ENCODE data around the gene RASSF5. TPM values are rescaled to one million over a fixed set of nuclear protein-coding genes. Genes with fewer than 3 reads are reported as not detected.

The RASSF5 gene
- total and polyA plus RNA-seq, 10 of the 15 experiments (the other 5 are each of a cell fraction or from before 2014, with no cell fraction given) = 14.0 to 89.6 (median 68.9) TPM

- TF ChIP-seq CEBPZ (IDR thresholded peaks at IDR 0.05; ENCODE audit: low read depth, low read length) (no peak), POLR2AphosphoS2 (IDR thresholded peaks at IDR 0.05; ENCODE audit: low read depth, low read length) (no peak), PRDM15 (CRISPR knock-in tag; IDR thresholded peaks at IDR 0.05) (no peak), RFX5 (IDR thresholded peaks at IDR 0.05; ENCODE audit: low read depth, low read length) (no peak), USF2 (IDR thresholded peaks at IDR 0.05; ENCODE audit: borderline replicate concordance, low read depth, low read length) (no peak), HCFC1 (IDR thresholded peaks at IDR 0.05; ENCODE audit: low read length) (no peak), SP1 (IDR thresholded peaks at IDR 0.05; ENCODE audit: low read depth, low read length) (no peak), RAD51 (IDR thresholded peaks at IDR 0.05) (no peak), E2F4 (IDR thresholded peaks at IDR 0.05; ENCODE audit: low read depth, low read length) (0 out of 2 replicates have a peak, but pooled peaks have one; percentile 38), RCOR1 (conservative IDR thresholded peaks at IDR 0.05; ENCODE audit: low read depth, low read length) (no peak), BCL3 (IDR thresholded peaks at IDR 0.05; ENCODE audit: borderline replicate concordance, insufficient read depth, low read depth, low read length, poor library complexity, severe bottlenecking) (no peak), CBFB (IDR thresholded peaks at IDR 0.05; ENCODE audit: low read depth) (no peak), SMAD1 (IDR thresholded peaks at IDR 0.05; ENCODE audit: low read depth, partially characterized antibody) (no peak), IRF5 (IDR thresholded peaks at IDR 0.05; ENCODE audit: borderline replicate concordance) (no peak), NFXL1 (IDR thresholded peaks at IDR 0.05; ENCODE audit: borderline replicate concordance) (no peak), ZNF384 (IDR thresholded peaks at IDR 0.05; ENCODE audit: borderline replicate concordance, low read depth, low read length) (no peak), ATF7 (IDR thresholded peaks at IDR 0.05; ENCODE audit: low read depth) (no peak), STAT1 (conservative IDR thresholded peaks at IDR 0.05) (no peak)
Measured at GRCh38 chr1:206469933-206470691, 37.2 kb upstream of the RASSF5 start, which contains the start of gene IKBKE (continued).
